WERI-Rb-1 (cell line): ENCODE results near the gene KCNS3.

ENCODE experiments used
- DNase-seq: peaks from one replicate; pipeline ENCODE4 v3.0.0-alpha.2; 2020
- H3K27ac ChIP-seq: fragments of 250-450 bp; sonication (Bioruptor Pico); 2 replicates; pipeline ENCODE4 v1.5.1; 2020; ENCODE audit warnings: mild to moderate bottlenecking, moderate library complexity
- H3K27me3 ChIP-seq: fragments of 250-450 bp; sonication (Bioruptor Pico); 2 replicates; pipeline ENCODE4 v1.5.1; 2021; ENCODE audit warnings: mild to moderate bottlenecking, low read depth, moderate library complexity; ENCODE audit not compliant: insufficient read depth, severe bottlenecking
- H3K36me3 ChIP-seq: fragments of 250-450 bp; sonication (Bioruptor Pico); 2 replicates; pipeline ENCODE4 v1.5.1; 2020; ENCODE audit warnings: mild to moderate bottlenecking, moderate library complexity
- H3K4me3 ChIP-seq: 2 replicates; pipeline ENCODE4 v1.5.1; 2011; ENCODE audit warnings: low read depth, mild to moderate bottlenecking, control low read depth, low read length
- H3K9me3 ChIP-seq: fragments of 250-450 bp; sonication (Bioruptor Pico); 2 replicates; pipeline ENCODE4 v1.5.1; 2021; ENCODE audit warnings: mild to moderate bottlenecking, moderate library complexity; ENCODE audit not compliant: severe bottlenecking
- TF ChIP-seq, protein P1 (sequence below): IDR thresholded peaks from 2 replicates; pipeline ENCODE4 v1.5.1; 2011; ENCODE audit warnings: low read depth, mild to moderate bottlenecking, control low read depth, inconsistent platforms, low read length

Gene KCNS3

GRCh38 chr2:17845806-17846205, 32.7 kb upstream of the KCNS3 start:
- TF ChIP-seq, protein P1, sequence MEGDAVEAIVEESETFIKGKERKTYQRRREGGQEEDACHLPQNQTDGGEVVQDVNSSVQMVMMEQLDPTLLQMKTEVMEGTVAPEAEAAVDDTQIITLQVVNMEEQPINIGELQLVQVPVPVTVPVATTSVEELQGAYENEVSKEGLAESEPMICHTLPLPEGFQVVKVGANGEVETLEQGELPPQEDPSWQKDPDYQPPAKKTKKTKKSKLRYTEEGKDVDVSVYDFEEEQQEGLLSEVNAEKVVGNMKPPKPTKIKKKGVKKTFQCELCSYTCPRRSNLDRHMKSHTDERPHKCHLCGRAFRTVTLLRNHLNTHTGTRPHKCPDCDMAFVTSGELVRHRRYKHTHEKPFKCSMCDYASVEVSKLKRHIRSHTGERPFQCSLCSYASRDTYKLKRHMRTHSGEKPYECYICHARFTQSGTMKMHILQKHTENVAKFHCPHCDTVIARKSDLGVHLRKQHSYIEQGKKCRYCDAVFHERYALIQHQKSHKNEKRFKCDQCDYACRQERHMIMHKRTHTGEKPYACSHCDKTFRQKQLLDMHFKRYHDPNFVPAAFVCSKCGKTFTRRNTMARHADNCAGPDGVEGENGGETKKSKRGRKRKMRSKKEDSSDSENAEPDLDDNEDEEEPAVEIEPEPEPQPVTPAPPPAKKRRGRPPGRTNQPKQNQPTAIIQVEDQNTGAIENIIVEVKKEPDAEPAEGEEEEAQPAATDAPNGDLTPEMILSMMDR, result no peak
- DNase-seq, result no peak
- H3K27ac ChIP-seq, result no peak overlapping the region

GRCh38 chr2:17846676-17847075, 31.8 kb upstream of the KCNS3 start:
- Histone ChIP-seq H3K9me3 (no peaks in the 10 kb centered on the region), H3K27ac (no peak overlapping the region), H3K4me3 (no peak overlapping the region), H3K27me3 (no peaks in the 10 kb centered on the region), H3K36me3 (no peaks in the 10 kb centered on the region)
- TF ChIP-seq, protein P1, result no peak
- DNase-seq, result no peak

More at GRCh38 chr2:17845806-17846205, 32.7 kb upstream of the KCNS3 start:
- no peaks in the 10 kb centered on the region for H3K9me3 ChIP-seq
- no peaks in the 10 kb centered on the region for H3K36me3 ChIP-seq
- no peaks in the 10 kb centered on the region for H3K27me3 ChIP-seq
- H3K4me3 ChIP-seq, result no peak overlapping the region

- Histone ChIP-seq H3K9me3 (no peaks in the 10 kb centered on the region), H3K4me3 (no peak overlapping the region), H3K36me3 (no peaks in the 10 kb centered on the region), H3K27ac (no peak overlapping the region), H3K27me3 (no peaks in the 10 kb centered on the region)
- no peak for DNase-seq
- TF ChIP-seq, protein P1, result no peak
These were observed 31.2 kb upstream of the KCNS3 start for GRCh38 chr2:17847236-17847635.

- Histone ChIP-seq H3K4me3 (no peak overlapping the region), H3K9me3 (no peaks in the 10 kb centered on the region), H3K27ac (peak overlapping the region; percentile 35), H3K36me3 (no peaks in the 10 kb centered on the region), H3K27me3 (no peaks in the 10 kb centered on the region)
- peak; percentile 52 for DNase-seq
- TF ChIP-seq, protein P1, result no peak
These were observed 29.2 kb upstream of the KCNS3 start for GRCh38 chr2:17849275-17849674.

DNA sequence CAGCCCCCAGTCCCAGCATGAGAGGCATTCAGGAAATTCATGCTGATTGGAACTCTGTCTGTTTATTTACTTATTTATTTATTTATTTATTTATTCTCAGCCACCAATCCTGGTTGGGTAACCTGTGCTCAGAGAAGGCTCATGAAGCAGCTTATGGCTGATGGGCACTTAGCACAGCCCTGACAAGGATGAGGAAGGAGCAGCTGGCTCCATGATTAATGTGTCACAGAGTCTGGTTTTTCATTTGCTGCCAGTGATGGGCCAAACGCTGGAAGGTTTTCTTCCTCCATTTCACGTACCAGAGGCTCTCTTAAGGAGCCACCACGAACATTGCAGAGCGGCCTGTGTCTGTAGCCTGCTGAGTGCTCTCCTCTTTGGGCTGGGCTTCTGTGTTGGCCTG, 28.3 kb upstream of the KCNS3 start:
- Histone ChIP-seq H3K27ac (peak overlapping the region; percentile 51; the same call in 1 of the 2 replicates), H3K27me3 (no peaks in the 10 kb centered on the region), H3K36me3 (no peaks in the 10 kb centered on the region), H3K4me3 (no peak overlapping the region), H3K9me3 (no peaks in the 10 kb centered on the region)
- DNase-seq, result peak; percentile 70
- TF ChIP-seq, protein P1, result no peak

DNA sequence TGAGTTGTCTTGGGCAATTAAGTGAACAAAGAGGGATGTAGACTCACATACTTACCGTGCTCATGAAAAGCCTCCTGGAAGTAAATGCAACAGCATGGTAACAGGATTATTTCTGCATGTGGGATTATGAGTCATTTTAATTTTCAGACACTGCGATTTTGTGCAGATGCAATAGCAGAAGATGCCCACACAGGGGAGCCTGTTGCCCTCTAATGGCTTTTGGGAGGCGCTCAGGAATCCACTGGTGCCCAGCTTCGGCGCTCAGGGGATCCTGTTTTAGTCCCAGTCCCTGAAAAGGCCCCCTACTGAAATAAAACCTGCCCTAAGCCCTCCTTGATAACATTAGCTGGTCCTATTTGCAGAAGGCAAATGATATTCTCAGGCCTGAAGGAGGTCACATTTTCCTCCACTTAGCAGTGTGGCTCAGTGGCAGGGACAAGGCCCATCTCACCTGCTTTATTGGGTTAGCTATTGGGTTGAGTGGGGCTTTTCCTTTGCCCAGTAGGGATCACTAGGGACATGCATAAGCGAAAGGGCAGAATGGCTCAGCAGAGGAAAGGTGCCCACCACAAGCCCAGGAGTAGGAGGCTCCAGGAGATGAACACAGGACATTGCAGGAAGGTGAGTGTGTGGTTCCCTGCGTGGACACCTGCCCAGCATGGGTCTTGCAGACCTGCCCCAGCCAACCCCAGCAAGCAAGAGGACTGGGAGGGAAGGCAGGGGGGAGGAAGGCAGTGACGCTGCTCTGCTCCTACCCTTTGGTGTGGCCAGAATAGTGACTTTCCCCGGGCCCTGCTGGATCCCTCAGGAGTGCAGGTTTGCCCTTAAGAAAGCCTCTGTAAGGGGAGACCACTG, 26.5 kb upstream of the KCNS3 start:
- H3K4me3 ChIP-seq, result no peak overlapping the region
- H3K27me3 ChIP-seq, result no peaks in the 10 kb centered on the region
- TF ChIP-seq, protein P1, result peak; percentile 92
- no peak overlapping the region for H3K27ac ChIP-seq
- peak; percentile 90 for DNase-seq
- no peaks in the 10 kb centered on the region for H3K9me3 ChIP-seq
- no peaks in the 10 kb centered on the region for H3K36me3 ChIP-seq
